ENCODE results near the gene DPEP2NB.

DNA sequence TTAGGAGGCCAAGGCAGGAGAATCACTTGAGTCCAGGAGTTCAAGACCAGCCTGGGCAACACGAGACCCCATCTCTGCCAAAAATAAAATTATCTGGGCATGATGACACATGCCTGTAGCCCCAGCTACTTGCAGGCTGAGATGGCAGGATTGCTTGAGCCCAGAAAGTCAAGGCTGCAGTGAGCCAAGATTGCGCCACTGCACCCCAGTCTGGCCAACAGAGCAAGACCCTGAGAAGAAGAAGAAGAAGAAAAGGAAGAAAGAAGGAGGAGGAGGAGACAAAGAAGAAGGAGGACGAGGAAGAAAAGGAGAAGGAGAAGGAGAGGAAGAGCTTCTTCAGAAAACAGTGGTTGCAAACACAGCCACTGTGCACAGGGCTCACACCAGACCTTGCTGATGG, 27.0 kb downstream of the DPEP2NB start:
- TF ChIP-seq, protein P1, sequence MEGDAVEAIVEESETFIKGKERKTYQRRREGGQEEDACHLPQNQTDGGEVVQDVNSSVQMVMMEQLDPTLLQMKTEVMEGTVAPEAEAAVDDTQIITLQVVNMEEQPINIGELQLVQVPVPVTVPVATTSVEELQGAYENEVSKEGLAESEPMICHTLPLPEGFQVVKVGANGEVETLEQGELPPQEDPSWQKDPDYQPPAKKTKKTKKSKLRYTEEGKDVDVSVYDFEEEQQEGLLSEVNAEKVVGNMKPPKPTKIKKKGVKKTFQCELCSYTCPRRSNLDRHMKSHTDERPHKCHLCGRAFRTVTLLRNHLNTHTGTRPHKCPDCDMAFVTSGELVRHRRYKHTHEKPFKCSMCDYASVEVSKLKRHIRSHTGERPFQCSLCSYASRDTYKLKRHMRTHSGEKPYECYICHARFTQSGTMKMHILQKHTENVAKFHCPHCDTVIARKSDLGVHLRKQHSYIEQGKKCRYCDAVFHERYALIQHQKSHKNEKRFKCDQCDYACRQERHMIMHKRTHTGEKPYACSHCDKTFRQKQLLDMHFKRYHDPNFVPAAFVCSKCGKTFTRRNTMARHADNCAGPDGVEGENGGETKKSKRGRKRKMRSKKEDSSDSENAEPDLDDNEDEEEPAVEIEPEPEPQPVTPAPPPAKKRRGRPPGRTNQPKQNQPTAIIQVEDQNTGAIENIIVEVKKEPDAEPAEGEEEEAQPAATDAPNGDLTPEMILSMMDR (IDR thresholded peaks at IDR 0.05 in 4 of 5, conservative IDR thresholded peaks at IDR 0.05 in 1 of 5) = no peak
- TF ChIP-seq POLR2A (IDR thresholded peaks at IDR 0.05) = no peak
